ENCODE measurements around the gene CIAO2A. TPM values are rescaled to one million over a fixed set of nuclear protein-coding genes. Genes with fewer than 3 reads are reported as not detected.

Gene CIAO2A
- total RNA-seq, 1 donor from 2014 or later, result 65.0 TPM

DNA sequence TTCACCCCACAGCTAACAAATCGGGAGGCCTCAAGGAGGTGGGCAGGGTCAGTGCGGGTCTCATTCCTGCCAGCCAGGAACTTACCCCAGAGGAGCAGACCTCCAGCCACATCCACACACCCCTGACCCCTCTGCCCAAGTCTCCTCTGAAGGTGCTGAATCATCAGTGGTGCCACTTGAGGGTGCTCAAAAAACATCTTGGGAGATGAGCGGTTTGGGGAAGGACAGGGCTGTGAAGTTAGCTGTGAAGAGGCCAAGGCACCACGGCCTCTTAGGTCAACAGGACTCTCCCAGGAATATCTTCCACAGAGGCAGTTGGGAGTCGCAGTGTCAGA is 48.6 kb downstream of the CIAO2A start:
- DNase-seq (ENCODE audit: extremely low read depth, low read depth, low spot score), result no peak

DNA sequence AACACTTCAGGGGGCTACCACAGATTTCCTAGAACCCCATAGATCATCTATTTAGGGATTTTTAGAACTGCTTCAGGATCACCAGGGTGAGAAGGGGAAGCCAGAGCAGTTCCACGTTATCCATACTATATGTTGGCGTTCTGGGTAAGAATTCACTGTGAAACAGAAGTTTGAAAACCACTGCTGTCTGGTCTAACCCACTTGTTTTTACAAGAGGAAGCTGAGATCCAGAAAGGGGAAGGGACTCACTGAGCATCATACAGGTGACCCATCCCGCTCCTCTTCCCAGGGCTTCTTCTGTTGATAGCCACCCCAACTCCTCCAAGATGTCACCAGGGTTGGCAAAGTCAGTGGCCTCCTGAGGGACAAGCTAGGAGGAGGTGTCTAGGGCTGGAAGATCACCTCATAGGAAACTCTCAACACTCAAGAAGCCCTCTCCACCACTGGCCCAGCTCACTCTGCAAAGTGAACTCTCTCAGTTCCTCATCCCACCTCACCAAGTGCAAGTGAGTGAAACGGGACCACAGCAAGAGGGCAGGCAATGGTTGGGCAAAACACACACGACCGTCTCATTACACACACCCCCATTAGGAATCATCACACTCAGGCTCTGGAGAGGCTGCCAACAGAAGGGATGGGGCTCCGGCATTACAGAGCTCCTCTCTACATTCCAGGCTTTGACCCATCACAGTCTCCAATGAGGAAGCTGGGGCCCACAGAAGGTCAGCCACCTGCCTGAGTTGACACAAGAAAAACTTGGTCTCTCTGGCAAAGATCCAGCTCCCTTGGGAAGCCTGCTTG is 49.1 kb downstream of the CIAO2A start:
- DNase-seq (ENCODE audit: extremely low read depth, low read depth, low spot score), result no peak

GRCh38 chr15:64038878-64039610 is 54.6 kb downstream of the CIAO2A start:
- DNase-seq (ENCODE audit: extremely low read depth, low read depth, low spot score), result no peak

DNA sequence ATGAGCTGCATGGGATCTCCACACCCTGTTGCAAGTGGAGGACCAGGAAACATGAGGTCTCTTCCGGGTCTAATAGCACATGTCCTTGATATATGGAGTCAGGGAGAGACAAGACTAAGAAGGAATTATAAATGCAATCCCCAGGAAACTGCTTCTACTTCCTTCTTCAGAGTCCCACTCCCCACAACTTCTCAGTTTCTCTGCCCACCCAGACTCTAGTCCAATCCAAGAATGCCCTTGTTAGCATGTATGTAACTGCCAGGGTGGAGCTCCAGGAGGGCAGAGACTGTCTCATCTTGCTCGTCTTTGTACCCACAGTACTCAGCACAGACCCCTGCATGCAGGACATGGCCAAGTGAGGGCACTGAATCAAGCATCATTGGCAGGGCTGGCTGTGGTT is 55.7 kb downstream of the CIAO2A start:
- DNase-seq (ENCODE audit: extremely low read depth, low read depth, low spot score), result no peak

DNA sequence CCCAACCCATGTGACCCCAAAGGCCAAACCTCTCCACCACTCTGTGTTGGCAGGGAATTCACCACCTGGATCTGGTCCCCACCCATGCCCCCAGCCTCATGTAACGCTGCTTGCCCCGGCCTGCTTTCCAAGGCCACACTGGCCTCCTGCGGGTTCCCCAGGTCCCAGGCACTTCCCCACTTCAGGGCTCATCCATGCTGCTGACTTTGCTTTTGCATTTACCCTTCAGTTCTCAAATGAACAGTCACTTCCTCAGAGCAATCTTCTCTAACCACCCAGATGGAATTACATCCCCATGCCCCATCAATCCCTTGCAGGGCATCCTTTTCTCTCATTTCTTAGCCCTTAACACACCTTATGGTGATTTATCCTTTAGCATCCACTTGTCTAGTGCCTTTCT is 56.5 kb downstream of the CIAO2A start:
- DNase-seq (ENCODE audit: extremely low read depth, low read depth, low spot score), result no peak

GRCh38 chr15:64035525-64035924 is 58.1 kb downstream of the CIAO2A start:
- DNase-seq (ENCODE audit: extremely low read depth, low read depth, low spot score), result no peak

- no peak for DNase-seq (ENCODE audit: extremely low read depth, low read depth, low spot score)
Measured at GRCh38 chr15:64034519-64034918, 59.1 kb downstream of the CIAO2A start.

DNA sequence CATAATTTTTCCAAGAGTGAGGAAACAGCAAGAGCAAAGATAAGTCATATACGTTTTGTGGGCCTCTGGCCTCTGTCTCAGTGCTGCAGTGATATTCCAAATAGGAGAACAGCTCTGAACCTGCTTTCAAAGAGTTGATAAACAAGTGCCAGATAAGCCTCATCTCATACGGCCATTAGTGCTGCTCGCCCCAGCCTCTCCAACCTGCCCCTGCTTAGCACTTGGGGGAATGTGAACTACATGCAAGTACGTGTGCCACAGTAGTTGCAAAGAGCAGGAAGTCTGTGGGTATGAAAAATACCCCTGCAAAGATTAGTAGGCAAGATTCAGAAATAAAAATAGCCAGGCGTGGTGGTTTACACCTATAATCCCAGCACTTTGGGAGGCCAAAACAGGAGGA is 61.3 kb downstream of the CIAO2A start:
- no peak for DNase-seq (ENCODE audit: extremely low read depth, low read depth, low spot score)

DNA sequence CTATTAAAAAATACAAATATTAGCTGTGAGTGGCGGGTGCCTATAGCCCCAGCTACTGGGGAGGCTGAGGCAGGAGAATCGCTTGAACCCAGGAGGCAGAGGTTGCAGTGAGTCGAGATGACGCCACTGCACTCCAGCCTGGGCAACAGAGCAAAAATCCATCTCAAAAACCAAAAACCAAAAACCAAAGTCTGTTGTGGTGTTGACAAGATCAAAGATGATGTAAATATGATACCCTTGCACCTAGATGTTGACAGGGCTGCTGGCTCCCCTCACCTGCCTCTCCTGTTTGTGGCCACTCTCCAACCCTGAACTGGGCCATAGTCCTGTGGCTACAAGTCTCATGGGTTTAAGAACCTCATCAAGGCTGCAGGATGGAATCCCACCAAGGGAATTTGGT is 63.5 kb downstream of the CIAO2A start:
- DNase-seq (ENCODE audit: extremely low read depth, low read depth, low spot score), result no peak

- no peak for DNase-seq (ENCODE audit: extremely low read depth, low read depth, low spot score)
Measured at GRCh38 chr15:64029633-64030032, 64.0 kb downstream of the CIAO2A start.

DNA sequence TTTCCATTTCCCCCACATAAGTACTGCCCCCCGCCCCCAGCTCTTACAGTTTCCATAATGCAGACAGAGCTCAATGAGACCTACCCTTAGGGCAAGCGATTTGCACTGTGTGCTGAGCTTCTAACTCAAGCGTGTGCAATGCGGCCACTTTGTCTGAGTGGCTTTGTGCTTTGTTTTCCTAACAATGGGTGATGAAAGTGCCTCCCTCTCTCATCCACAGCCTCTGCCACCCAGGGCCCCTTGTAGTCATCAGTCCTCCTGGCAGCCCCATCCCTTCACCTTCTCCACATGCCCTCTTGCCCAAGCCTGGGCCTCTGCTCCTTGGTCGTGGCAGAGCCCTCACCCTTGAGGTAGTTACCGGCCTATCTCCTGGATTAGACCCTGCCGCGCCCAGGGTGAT is 64.5 kb downstream of the CIAO2A start:
- DNase-seq (ENCODE audit: extremely low read depth, low read depth, low spot score), result no peak

- no peak for DNase-seq (ENCODE audit: extremely low read depth, low read depth, low spot score)
Measured at GRCh38 chr15:64026591-64026990, 67.0 kb downstream of the CIAO2A start.

DNA sequence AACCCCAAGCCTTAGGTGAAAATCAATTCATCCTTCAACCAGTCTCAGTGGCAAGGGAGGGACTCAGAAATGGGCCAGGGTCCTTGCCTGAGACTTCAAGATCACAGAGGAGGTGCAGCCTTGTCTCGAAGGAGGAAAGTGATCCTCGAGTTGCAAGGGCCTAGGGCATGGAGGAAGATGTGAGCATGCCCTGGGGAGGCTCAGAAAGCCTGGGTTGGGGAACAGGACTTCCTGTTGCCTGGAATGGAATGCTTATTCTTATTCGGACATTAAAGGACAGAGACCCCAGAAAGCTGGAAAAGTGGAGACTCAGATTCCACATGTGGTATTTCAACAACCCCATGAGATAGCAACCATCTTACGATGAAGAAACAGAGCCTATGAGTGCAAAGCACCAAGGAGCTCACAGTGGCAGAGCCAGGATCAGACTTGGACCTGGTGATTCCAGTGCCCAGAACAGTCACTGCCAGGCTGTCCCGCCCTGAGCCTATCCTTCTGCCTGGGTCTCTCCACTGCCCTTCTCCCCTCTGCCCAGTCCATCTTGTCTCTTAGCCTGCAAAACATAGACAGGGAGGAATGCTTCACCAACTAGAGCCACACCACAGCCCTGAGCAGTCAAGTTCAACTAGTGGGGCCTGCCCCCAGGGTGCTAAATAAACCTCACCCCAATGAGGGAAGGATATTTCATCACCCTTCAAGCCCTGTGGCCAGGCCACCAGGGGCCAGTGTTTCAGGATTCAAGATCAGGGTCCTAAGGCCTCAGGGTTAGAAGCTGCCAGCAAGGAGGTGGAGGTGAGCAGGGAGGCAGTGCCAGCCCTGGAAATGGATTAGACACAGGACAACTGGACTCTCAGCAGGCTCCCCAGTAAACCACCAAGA is 69.2 kb downstream of the CIAO2A start:
- DNase-seq (ENCODE audit: extremely low read depth, low read depth, low spot score), result no peak

DNA sequence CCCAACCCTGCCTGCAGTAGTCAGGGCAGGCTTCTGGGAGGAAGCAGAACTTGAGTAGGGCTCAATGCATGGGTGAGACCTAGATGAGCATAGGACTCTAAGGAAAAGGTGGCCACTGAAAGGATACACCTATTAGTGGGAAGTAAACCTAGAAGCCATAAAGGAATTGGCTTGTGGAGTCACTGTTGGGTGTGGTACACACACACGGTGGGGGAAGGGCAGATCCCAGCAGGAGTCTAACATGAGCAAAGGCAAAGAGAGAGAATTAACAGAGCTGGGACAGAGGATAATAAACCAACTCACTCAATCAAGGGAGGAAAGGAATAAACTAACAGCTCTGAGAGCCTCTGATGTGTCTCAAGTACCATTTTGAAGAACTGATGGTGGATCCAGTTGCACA is 70.4 kb downstream of the CIAO2A start:
- DNase-seq (ENCODE audit: extremely low read depth, low read depth, low spot score), result no peak

- no peak for DNase-seq (ENCODE audit: extremely low read depth, low read depth, low spot score)
Measured at GRCh38 chr15:64022571-64022970, 71.1 kb downstream of the CIAO2A start.

Other genes starting within 250 kb of the CIAO2A start
- gene DAPK2, start 47.4 kb downstream of the CIAO2A start, total RNA-seq, result 3.0 and 22.3 TPM in 2 replicates
- 47.8 and 66.6 TPM in 2 replicates for gene SNX1, start 2.1 kb upstream of the CIAO2A start, total RNA-seq
- 0.64 TPM in 1 of 2 replicates, not detected in the other for gene SNX22, start 57.9 kb upstream of the CIAO2A start, total RNA-seq
- gene PPIB, start 69.2 kb upstream of the CIAO2A start, total RNA-seq, result 581 and 692 TPM in 2 replicates

Data from glomerular endothelial cell (primary cell).